Measurements from ENCODE around the gene IER2.

DNA sequence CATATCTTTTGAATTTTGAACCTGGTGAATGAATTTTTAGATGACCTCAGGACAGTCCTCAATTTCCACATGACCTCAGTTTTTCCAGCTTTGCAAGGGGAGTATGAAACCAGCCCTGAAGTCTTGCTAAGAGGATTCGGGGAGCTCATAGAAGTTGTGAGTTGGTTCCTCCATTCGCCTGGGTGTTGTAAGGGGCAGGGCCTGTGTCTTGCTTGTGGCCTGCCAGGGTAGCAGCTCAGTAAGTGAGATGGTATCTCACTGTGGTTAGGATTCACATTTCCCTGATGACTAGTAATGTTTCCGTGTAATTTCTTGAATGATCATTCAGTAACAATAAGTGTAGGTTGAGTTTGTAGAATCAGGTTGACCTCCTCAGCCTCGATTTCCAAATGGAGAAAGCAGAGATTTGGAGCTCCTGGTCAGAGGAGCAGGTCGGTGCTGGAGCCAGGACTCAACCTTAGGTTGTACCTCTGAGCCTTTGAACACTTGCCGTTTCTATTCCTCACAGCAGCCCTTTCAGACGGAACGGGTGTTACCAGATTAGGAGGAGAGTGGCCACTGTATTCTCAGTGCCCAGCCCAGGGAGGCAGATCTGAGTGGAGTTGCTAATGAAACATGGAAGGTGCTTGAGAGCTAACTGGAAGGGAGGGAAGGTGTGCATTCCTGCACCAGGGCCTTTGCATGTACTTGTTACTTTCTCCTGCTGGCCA lies 17.6 kb upstream of the IER2 start:
- TF ChIP-seq, protein P1, sequence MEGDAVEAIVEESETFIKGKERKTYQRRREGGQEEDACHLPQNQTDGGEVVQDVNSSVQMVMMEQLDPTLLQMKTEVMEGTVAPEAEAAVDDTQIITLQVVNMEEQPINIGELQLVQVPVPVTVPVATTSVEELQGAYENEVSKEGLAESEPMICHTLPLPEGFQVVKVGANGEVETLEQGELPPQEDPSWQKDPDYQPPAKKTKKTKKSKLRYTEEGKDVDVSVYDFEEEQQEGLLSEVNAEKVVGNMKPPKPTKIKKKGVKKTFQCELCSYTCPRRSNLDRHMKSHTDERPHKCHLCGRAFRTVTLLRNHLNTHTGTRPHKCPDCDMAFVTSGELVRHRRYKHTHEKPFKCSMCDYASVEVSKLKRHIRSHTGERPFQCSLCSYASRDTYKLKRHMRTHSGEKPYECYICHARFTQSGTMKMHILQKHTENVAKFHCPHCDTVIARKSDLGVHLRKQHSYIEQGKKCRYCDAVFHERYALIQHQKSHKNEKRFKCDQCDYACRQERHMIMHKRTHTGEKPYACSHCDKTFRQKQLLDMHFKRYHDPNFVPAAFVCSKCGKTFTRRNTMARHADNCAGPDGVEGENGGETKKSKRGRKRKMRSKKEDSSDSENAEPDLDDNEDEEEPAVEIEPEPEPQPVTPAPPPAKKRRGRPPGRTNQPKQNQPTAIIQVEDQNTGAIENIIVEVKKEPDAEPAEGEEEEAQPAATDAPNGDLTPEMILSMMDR (conservative IDR thresholded peaks at IDR 0.05; ENCODE audit: low read depth, low read length), result no peak
- TF ChIP-seq EZH2 (IDR thresholded peaks at IDR 0.05; ENCODE audit: borderline replicate concordance, low read depth, low read length, poor library complexity, severe bottlenecking), result no peak
